SK-N-MC (cell line): ENCODE results near the gene CRMP1.

ENCODE experiments used
- EZH2 ChIP-seq: fragments of 200-600 bp; sonication (generic); IDR thresholded peaks from one replicate; pipeline ENCODE4 v1.6.1; 2017; ENCODE audit warnings: antibody characterized with exemption
- FOXP2 ChIP-seq: optimal IDR thresholded peaks from 2 replicates; pipeline ENCODE3; 2011; ENCODE audit warnings: mild to moderate bottlenecking, moderate library complexity; ENCODE audit not compliant: insufficient read depth; ENCODE audit errors: extremely low read length, control extremely low read depth
- POLR2AphosphoS5 ChIP-seq: IDR thresholded peaks from 2 replicates; pipeline ENCODE4 v1.6.1; 2012; ENCODE audit warnings: mild to moderate bottlenecking, low read depth, low read length, borderline replicate concordance

DNA sequence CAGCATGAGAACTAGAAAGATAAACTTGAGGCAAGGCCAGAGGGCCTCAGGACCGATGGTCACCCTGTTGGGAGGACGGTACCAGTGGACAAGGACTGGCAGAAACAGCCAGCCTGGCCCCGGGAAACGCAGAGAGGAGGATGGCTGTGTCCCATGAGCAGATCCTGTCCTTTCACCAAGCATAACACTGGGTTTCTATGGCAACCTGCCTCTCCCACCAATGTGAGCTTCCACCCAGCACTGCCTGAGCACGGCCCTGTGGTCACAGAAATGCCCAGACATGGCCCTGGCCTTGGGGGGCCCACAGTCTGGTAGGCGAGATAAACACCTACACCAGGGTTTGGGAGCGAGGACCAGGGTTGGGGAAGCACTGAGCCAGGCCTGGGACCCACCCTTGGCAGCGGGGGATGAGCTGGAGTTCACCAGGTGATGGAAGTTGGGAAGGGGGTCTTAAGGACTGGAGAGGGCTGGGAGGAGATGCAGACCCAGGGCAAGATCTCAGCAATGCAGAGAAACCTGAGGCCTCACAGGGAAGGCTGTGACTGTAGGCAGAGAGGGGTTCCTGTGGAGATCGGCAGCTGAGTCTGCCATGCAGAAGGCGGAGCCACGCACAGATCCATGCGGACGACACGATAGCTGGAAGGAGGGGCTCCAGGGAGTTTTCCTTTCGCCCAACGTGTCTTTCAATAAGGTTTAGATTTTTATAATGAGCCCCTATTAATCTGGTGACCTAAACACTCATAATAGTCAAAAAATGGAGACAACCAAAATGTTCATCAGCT, 32.7 kb upstream of the CRMP1 start:
- TF ChIP-seq EZH2 (no peak), POLR2AphosphoS5 (no peak), FOXP2 (no peak)
